T-cell (primary cell): ENCODE results near the gene CDK2. TPM values are rescaled to one million over a fixed set of nuclear protein-coding genes. Genes with fewer than 3 reads are reported as not detected.
"Not testable (repeated sequence)": the region's sequence is repeated elsewhere in the genome, so short reads cannot be mapped to it uniquely, and the experiment has no call there.

Experiments
- ATAC-seq, 4 experiments: fragments of 200-7000 bp in 3 of 4; fragments of 150-1000 bp in 1 of 4; cut with Tn5 transposase; replicated peaks in 1 of 4; 1 replicate in 3 of 4; 2 replicates in 1 of 4; pipeline ENCODE4 v1.10.0; 2021; ENCODE audit warnings: moderate library complexity in 3 of 4, mild to moderate bottlenecking in 2 of 4, moderate number of reproducible peaks in 1 of 4
- CTCF ChIA-PET, 2 donors: fragments of 300-600 bp; sonication (Branson Sonifier 250); formaldehyde crosslinking; loops; one replicate each; lab custom pipeline; 2022; ENCODE audit warnings: antibody characterized with exemption in 2 of 2; lab: Charles Lee
- POLR2A ChIA-PET, 2 donors: fragments of 300-600 bp; sonication (Branson Sonifier 250); formaldehyde crosslinking; loops; one replicate each; lab custom pipeline; 2022; ENCODE audit warnings: antibody characterized with exemption in 2 of 2; lab: Charles Lee
- DNase-seq, 35 experiments: peaks; one replicate each; pipeline versions ENCODE4 v3.0.0 to v3.0.0-alpha.2; 2013 to 2023
- H3K27ac ChIP-seq: one replicate; pipeline ENCODE4 v1.5.1; 2013; ENCODE audit warnings: low read length
- H3K27me3 ChIP-seq, 2 experiments: replicated peaks in 1 of 2; 1 replicate in 1 of 2; 2 replicates in 1 of 2; pipeline versions ENCODE4 v1.6.1 to v1.7.0; 2013; ENCODE audit warnings: low read length in 1 of 2, mixed read lengths in 1 of 2; ENCODE audit not compliant: control insufficient read depth in 2 of 2, insufficient read depth in 2 of 2; ENCODE audit errors: extremely low read depth in 1 of 2
- H3K36me3 ChIP-seq, 2 donors: 1 replicate in 1 of 2; 2 replicates in 1 of 2; pipeline versions ENCODE4 v1.6.1 to v1.7.0; 2013; ENCODE audit warnings: low read length in 1 of 2; ENCODE audit not compliant: control insufficient read depth in 2 of 2, insufficient read depth in 1 of 2; ENCODE audit errors: extremely low read depth in 1 of 2
- H3K4me1 ChIP-seq, 2 experiments: 1 replicate in 1 of 2; 2 replicates in 1 of 2; pipeline versions ENCODE4 v1.6.1 to v1.7.0; 2013; ENCODE audit warnings: low read length in 2 of 2, mixed read lengths in 1 of 2; ENCODE audit not compliant: insufficient read depth in 2 of 2, control insufficient read depth in 1 of 2; ENCODE audit errors: extremely low read depth in 1 of 2
- H3K4me3 ChIP-seq, 2 donors: 1 replicate in 1 of 2; 2 replicates in 1 of 2; pipeline versions ENCODE4 v1.5.1 to v1.7.0; 2013; ENCODE audit warnings: mild to moderate bottlenecking in 2 of 2, low read length in 1 of 2, moderate library complexity in 1 of 2; ENCODE audit not compliant: control insufficient read depth in 1 of 2; ENCODE audit errors: extremely low read depth in 1 of 2
- H3K9me3 ChIP-seq: 2 replicates; pipeline ENCODE4 v1.7.0; 2013
- H3K27ac Mint-ChIP-seq, 2 donors: one replicate each; pipeline ENCODE4 v1.8.0; 2020 to 2021; ENCODE audit warnings: mild to moderate bottlenecking in 2 of 2, mixed read lengths in 2 of 2
- H3K27me3 Mint-ChIP-seq, 2 donors: one replicate each; pipeline ENCODE4 v1.8.0; 2021 to 2022; ENCODE audit warnings: mixed read lengths in 2 of 2
- H3K36me3 Mint-ChIP-seq: one replicate; pipeline ENCODE4 v1.8.0; 2021; ENCODE audit warnings: mixed read lengths
- H3K4me1 Mint-ChIP-seq, 3 donors: one replicate each; pipeline ENCODE4 v1.8.0; 2020 to 2022; ENCODE audit warnings: mixed read lengths in 3 of 3, mild to moderate bottlenecking in 1 of 3
- H3K4me3 Mint-ChIP-seq, 3 donors: one replicate each; pipeline ENCODE4 v1.8.0; 2020 to 2022; ENCODE audit warnings: mild to moderate bottlenecking in 3 of 3, mixed read lengths in 3 of 3, moderate library complexity in 3 of 3
- H3K9me3 Mint-ChIP-seq, 3 donors: one replicate each; pipeline ENCODE4 v1.8.0; 2020 to 2022; ENCODE audit warnings: mixed read lengths in 3 of 3
- WGBS: methylation state at CpG from one replicate; pipeline ENCODE4 v1.1.5; 2013; ENCODE audit warnings: missing lambda C conversion rate; ENCODE audit not compliant: insufficient coverage; 5-methylcytosine and 5-hydroxymethylcytosine counted together
- total RNA-seq, 35 experiments: library from RNA in 6 of 35; stranded (reverse) in 6 of 35; fragments of 120-200 nt in 1 of 35; gene quantifications; one replicate each; pipeline versions ENCODE4 v1.2.1 to v1.2.4 and lab custom pipeline; 2013 to 2026

CDK2 gene
- 10 to 100 TPM; 17.8 to 32.3 (median 23.3) TPM for total RNA-seq
- total RNA-seq (2013): 16.6 TPM
- total RNA-seq (lab: John Stamatoyannopoulos, UW): 4.4 to 95.3 (median 16.1) reads per million in 29 experiments

DNA sequence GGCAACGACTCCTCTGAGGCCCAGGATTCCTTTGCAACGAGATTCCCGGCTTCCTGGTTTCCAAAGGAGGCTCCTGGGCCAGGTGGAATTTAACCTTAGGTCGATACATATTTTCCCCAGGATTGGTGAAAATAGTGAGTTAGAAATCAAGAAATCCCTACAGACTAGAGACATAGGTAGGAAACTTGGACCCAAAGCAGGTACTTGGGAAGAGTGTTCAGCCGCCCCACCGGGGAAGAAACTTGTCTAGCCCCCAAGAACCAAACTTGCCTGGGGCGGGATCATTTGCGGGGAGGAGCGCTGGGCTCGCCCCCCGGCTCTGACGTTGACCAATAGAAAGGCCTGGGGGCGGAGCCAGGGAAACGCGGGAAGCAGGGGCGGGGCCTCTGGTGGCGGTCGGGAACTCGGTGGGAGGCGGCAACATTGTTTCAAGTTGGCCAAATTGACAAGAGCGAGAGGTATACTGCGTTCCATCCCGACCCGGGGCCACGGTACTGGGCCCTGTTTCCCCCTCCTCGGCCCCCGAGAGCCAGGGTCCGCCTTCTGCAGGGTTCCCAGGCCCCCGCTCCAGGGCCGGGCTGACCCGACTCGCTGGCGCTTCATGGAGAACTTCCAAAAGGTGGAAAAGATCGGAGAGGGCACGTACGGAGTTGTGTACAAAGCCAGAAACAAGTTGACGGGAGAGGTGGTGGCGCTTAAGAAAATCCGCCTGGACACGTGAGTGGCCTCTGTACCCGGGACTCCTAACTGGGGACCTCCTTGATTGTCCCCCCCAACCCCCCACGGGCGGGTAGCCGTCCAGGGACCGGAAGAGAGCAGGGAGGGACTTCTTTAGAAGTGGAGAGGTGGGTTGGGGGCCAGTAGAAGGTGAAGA, at the start of gene CDK2:
TSS of gene CDK2 (plus strand) at position 423 of the 874 bp plus-strand sequence. CDS start at position 602, 179 bp downstream.
- Mint-ChIP-seq H3K27me3 (no peaks in the 10 kb centered on the region), H3K4me3 (peak within 1 kb of the TSS; percentile 90 to 97 (median 92)), H3K9me3 (no peaks in the 10 kb centered on the region), H3K27ac (peak within 1 kb of the TSS; percentile 68 to 74), H3K36me3 (no peaks in the 10 kb centered on the region), H3K4me1 (peaks cover 30 to 31% (median 30%) of the 10 kb centered on the region in 3 donors)
- peaks cover 10 to 25% of the 10 kb centered on the region in 2 experiments for H3K4me1 ChIP-seq
- DNase-seq: peak; percentile 61 to 89 (median 77)
- no peaks in the 10 kb centered on the region for H3K9me3 ChIP-seq
- H3K27me3 ChIP-seq: no peaks in the 10 kb centered on the region
- ChIA-PET CTCF (interaction anchor here in 1 of 2 donors (0.5 kb wide), 1 partner anchor 81 kb away, joined by 3 read pairs; no protein-coding TSS in a partner anchor), POLR2A (interaction anchor here in 1 of 2 donors (0.6 kb wide), 1 partner anchor 249 kb away, joined by 4 read pairs; no protein-coding TSS in a partner anchor)
- peak; percentile 98 to 99 (median 98) for ATAC-seq
- WGBS: 0% methylated on average over 34 of the region's 45 CpGs
- H3K4me3 ChIP-seq: peak within 1 kb of the TSS; percentile 67 to 90
- H3K36me3 ChIP-seq: peaks cover 0 to 7% of the 10 kb centered on the region in 2 donors
- H3K27ac ChIP-seq: no peak within 1 kb of the TSS

DNA sequence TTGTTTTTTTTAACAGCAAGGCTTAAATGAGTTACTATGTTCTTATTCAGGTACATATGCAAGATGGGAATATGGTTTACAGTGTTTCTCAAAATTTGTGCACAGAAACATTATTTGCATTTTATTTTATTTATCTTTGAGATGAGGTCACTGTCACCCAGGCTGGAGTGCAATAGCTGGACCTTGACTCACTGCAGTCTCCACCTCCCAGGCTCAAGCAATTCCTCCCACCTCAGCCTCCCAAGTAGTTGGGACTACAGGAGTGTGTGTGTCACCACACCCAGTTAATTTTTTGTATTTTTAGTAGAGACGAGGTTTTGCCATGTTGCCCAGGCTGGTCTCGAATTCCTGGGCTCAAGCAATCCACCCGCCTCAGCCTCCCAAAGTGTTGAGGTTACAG, 47.6 kb upstream of the CDK2 start:
- H3K27me3 Mint-ChIP-seq, DNase-seq, H3K4me3 Mint-ChIP-seq, H3K27me3 ChIP-seq, ATAC-seq, H3K36me3 Mint-ChIP-seq, H3K9me3 Mint-ChIP-seq, POLR2A ChIA-PET, H3K4me3 ChIP-seq, H3K9me3 ChIP-seq, H3K27ac ChIP-seq, H3K27ac Mint-ChIP-seq: not testable (repeated sequence)
- 75% methylated on average over 2 of the region's 3 CpGs for WGBS
- H3K36me3 ChIP-seq: peaks cover 3 to 31% of the 10 kb centered on the region in 2 donors
- CTCF ChIA-PET: interaction anchor here in 1 of 2 donors (0.6 kb wide), 1 partner anchor 41 kb away, joined by 3 read pairs; no protein-coding TSS in a partner anchor
- peaks cover 14 to 27% of the 10 kb centered on the region in 2 experiments for H3K4me1 ChIP-seq
- peaks cover 50 to 56% (median 54%) of the 10 kb centered on the region in 3 donors for H3K4me1 Mint-ChIP-seq

DNA sequence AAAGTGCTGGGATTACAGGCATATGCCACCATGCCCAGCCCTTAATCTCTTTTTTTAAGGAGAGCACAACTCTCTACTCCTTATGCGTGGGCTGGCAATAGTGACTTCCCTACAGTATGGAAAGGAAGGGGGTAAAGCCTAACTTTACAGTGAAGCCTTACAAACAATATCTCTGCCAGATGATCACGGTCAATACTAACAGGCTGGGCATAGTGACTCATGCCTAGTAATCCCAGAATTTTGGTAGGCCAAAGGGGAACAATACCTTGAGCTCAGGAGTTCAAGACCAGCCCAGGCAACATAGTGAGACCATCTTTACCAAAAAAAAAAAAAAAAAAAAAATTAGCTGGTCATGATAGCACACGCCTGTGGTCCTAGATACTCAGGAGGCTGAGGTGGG, 44.5 kb upstream of the CDK2 start:
- ATAC-seq: no peak
- Mint-ChIP-seq H3K27ac (peak overlapping the region; percentile 44 to 74), H3K36me3 (peaks cover 4% of the 10 kb centered on the region), H3K27me3 (no peaks in the 10 kb centered on the region), H3K9me3 (no peaks in the 10 kb centered on the region), H3K4me3 (peak overlapping the region in 1 of 3 donors; percentile 17), H3K4me1 (peaks cover 56 to 59% (median 57%) of the 10 kb centered on the region in 3 donors)
- H3K9me3 ChIP-seq: no peaks in the 10 kb centered on the region
- no peak overlapping the region for H3K4me3 ChIP-seq
- peaks cover 22 to 24% of the 10 kb centered on the region in 2 experiments for H3K4me1 ChIP-seq
- CTCF ChIA-PET: interaction anchor here in 1 of 2 donors (0.6 to 0.7 kb wide), 4 partner anchors 20 to 572 kb away, joined by 3 to 6 read pairs (median 4); no protein-coding TSS in a partner anchor
- no CpG with 5 or more reads among the region's 3 CpGs for WGBS
- H3K36me3 ChIP-seq: peaks cover 0 to 17% of the 10 kb centered on the region in 2 donors
- no peak overlapping the region for H3K27ac ChIP-seq
- POLR2A ChIA-PET: interaction anchor here in 1 of 2 donors (0.7 kb wide), 1 partner anchor 52 kb away, joined by 5 read pairs; no protein-coding TSS in a partner anchor
- no peaks in the 10 kb centered on the region for H3K27me3 ChIP-seq
- no peak for DNase-seq

DNA sequence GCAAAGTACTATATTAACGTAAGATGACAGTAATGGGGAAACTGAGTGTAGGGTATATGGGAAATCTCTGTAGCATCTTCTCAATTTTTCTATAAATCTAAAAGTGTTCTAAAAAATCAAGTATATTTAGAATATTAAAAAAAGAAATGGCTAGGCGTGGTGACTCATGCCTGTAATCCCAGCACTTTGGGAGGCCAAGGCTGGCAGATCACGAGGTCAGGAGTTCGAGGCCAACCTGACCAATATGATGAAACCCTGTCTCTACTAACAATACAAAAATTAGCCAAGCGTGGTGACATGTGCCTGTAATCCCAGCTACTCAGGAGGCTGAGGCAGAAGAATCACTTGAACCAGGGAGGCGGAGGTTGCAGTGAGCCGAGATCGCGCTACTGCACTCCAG, 43.0 kb upstream of the CDK2 start:
- H3K27ac Mint-ChIP-seq: peak overlapping the region in 1 of 2 donors; percentile 18
- H3K36me3 Mint-ChIP-seq: not testable (repeated sequence)
- CTCF ChIA-PET: interaction anchor here in 1 of 2 donors (0.7 to 1.3 kb wide), 2 partner anchors 15 to 134 kb away, joined by 5 to 6 read pairs; no protein-coding TSS in a partner anchor

DNA sequence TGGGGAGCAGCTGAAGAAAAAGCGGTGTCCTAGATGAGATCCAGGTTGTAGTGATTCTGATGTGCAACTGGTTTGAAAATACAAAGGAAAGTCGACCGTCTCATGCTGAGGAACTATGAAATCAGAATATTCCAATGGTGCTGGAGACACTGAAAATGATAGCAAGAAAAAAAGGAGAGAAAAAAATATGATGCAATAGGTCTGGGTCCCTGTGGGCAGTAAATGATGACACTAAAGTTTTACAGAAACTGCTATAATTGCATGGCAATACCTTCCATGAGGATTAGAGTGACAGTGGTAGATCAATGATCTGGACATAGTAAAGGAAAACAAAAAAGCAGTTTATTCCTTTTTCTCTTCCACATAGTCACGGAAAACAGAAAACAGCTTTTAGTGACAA, 41.3 kb upstream of the CDK2 start:
- CTCF ChIA-PET: interaction anchor here (1.1 to 3.5 kb wide), 8 partner anchors 10 to 196 kb away, joined by 3 to 15 read pairs (median 8); partner anchors contain the start of genes DNAJC14 (in 1 of the 2), ORMDL2 (in 1 of the 2), RAB5B (in 1 of the 2) and SARNP (in 1 of the 2)
- Mint-ChIP-seq H3K9me3 (no peaks in the 10 kb centered on the region), H3K27ac (peak overlapping the region; percentile 96 to 99), H3K4me3 (peak overlapping the region; percentile 96 to 100 (median 97)), H3K27me3 (no peaks in the 10 kb centered on the region), H3K4me1 (peaks cover 64 to 78% (median 69%) of the 10 kb centered on the region in 3 donors), H3K36me3 (peaks cover 4% of the 10 kb centered on the region)
- Histone ChIP-seq H3K9me3 (no peaks in the 10 kb centered on the region), H3K36me3 (peaks cover 0 to 17% of the 10 kb centered on the region in 2 donors), H3K27me3 (no peaks in the 10 kb centered on the region), H3K4me3 (no peak overlapping the region), H3K4me1 (peaks cover 25 to 28% of the 10 kb centered on the region in 2 experiments), H3K27ac (no peak overlapping the region)
- DNase-seq (no peak), ATAC-seq (no peak)
- WGBS: 76% methylated on average over 3 of the region's 4 CpGs
- POLR2A ChIA-PET: no interaction called here

More for the DNA sequence above, 43.0 kb upstream of the CDK2 start:
- H3K4me3 ChIP-seq, H3K27me3 Mint-ChIP-seq, H3K27me3 ChIP-seq, H3K27ac ChIP-seq, H3K9me3 ChIP-seq, POLR2A ChIA-PET, DNase-seq, ATAC-seq, H3K9me3 Mint-ChIP-seq: not testable (repeated sequence)
- 100% methylated on average over 1 of the region's 9 CpGs for WGBS
- Histone ChIP-seq H3K4me1 (peaks cover 22 to 24% of the 10 kb centered on the region in 2 experiments), H3K36me3 (peaks cover 0 to 17% of the 10 kb centered on the region in 2 donors)
- Mint-ChIP-seq H3K4me3 (peak overlapping the region in 1 of 3 donors; percentile 55), H3K4me1 (peaks cover 59 to 62% (median 60%) of the 10 kb centered on the region in 3 donors)
